Measurements from ENCODE around the gene RPS27. TPM values are rescaled to one million over a fixed set of nuclear protein-coding genes. Genes with fewer than 3 reads are reported as not detected.

RPS27 gene
- total RNA-seq, 1 donor from 2014 or later = 1,149 TPM

DNA sequence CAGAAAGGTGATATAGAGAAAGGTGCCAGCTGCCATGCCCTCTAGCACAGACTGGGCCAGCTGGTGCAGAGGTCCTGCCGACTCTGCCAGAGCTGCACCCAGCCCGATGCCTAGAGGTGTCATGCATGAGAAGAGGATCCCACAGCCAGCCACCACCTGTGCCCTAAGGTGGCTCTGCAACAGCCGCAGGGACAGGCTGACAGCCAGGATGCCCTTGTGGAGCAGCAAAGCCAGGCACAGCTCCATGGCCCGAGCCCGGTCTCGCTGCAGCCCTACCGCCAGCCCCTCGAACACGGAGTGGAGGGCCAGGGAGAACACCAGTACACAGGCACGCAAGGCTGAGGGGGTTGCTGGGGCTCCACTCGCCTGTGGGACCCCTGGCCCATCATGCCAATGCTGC lies 30.4 kb upstream of the RPS27 start:
- H3K27me3 Mint-ChIP-seq (ENCODE audit: low read depth, unreplicated experiment) = no peaks in the 10 kb centered on the region
- no peaks in the 10 kb centered on the region for H3K9me3 Mint-ChIP-seq (ENCODE audit: unreplicated experiment)
- no peak for FAIRE-seq
- peaks cover 9% of the 10 kb centered on the region for H3K36me3 Mint-ChIP-seq (ENCODE audit: low read depth, unreplicated experiment)
- H3K4me2 ChIP-seq (ENCODE audit: low read length) = no peak overlapping the region
- peaks cover 63% of the 10 kb centered on the region for H3K79me2 ChIP-seq (ENCODE audit: insufficient read depth, low read length)
- H3K9me3 ChIP-seq (ENCODE audit: insufficient read depth, low read depth, low read length) = no peaks in the 10 kb centered on the region
- DNase-seq (ENCODE audit: low read depth) = no peak
- TF ChIP-seq EZH2 (IDR thresholded peaks at IDR 0.05; ENCODE audit: insufficient read depth, low read length) = no peak
- TF ChIP-seq, protein P1, sequence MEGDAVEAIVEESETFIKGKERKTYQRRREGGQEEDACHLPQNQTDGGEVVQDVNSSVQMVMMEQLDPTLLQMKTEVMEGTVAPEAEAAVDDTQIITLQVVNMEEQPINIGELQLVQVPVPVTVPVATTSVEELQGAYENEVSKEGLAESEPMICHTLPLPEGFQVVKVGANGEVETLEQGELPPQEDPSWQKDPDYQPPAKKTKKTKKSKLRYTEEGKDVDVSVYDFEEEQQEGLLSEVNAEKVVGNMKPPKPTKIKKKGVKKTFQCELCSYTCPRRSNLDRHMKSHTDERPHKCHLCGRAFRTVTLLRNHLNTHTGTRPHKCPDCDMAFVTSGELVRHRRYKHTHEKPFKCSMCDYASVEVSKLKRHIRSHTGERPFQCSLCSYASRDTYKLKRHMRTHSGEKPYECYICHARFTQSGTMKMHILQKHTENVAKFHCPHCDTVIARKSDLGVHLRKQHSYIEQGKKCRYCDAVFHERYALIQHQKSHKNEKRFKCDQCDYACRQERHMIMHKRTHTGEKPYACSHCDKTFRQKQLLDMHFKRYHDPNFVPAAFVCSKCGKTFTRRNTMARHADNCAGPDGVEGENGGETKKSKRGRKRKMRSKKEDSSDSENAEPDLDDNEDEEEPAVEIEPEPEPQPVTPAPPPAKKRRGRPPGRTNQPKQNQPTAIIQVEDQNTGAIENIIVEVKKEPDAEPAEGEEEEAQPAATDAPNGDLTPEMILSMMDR (IDR thresholded peaks at IDR 0.05; ENCODE audit: insufficient read depth, low read depth, low read length) = no peak
- peaks cover 31% of the 10 kb centered on the region for H3K4me1 ChIP-seq (ENCODE audit: insufficient read depth, low read length)
- H3K4me1 Mint-ChIP-seq (ENCODE audit: low read depth, unreplicated experiment) = peaks cover 34% of the 10 kb centered on the region
- H3K36me3 ChIP-seq (ENCODE audit: insufficient read depth, low read length) = no peaks in the 10 kb centered on the region
- H3K9ac ChIP-seq (ENCODE audit: low read length) = no peak overlapping the region
- peaks cover 36% of the 10 kb centered on the region for H4K20me1 ChIP-seq (ENCODE audit: insufficient read depth, low read length)
- H3K27me3 ChIP-seq (ENCODE audit: insufficient read depth, low read length) = no peaks in the 10 kb centered on the region
- H3K4me3 Mint-ChIP-seq (ENCODE audit: unreplicated experiment) = no peak overlapping the region
- H3K27ac Mint-ChIP-seq (ENCODE audit: unreplicated experiment) = peak overlapping the region; percentile 58
- no peak overlapping the region for H2AFZ ChIP-seq (ENCODE audit: low read depth, low read length)
- no peak overlapping the region for H3K4me3 ChIP-seq (ENCODE audit: insufficient read depth, low read depth, low read length)
- H3K27ac ChIP-seq (ENCODE audit: low read depth, low read length) = no peak overlapping the region

DNA sequence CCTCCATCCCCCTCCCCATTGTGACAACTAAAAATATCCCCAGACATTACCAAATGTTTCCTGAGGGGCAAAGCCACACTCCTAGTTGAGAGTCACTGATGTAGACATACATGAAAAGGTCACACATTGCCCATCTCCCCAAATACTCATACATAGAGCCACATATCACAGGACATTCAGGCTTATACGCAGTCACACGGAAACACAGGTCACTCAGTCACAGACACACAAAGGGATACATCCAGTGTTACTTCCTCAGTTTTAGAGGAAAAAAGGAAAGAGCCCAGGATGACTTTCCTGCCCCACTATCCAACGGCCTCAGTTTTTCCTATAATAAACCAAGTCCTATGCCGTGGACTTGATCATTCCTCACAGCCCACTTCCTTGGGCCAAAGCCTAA lies 29.1 kb upstream of the RPS27 start:
- TF ChIP-seq, protein P1 (IDR thresholded peaks at IDR 0.05; ENCODE audit: insufficient read depth, low read depth, low read length) = no peak
- TF ChIP-seq EZH2 (IDR thresholded peaks at IDR 0.05; ENCODE audit: insufficient read depth, low read length) = no peak
- no peaks in the 10 kb centered on the region for H3K9me3 ChIP-seq (ENCODE audit: insufficient read depth, low read depth, low read length)
- H3K36me3 ChIP-seq (ENCODE audit: insufficient read depth, low read length) = no peaks in the 10 kb centered on the region
- Mint-ChIP-seq H3K9me3 (ENCODE audit: unreplicated experiment) (no peaks in the 10 kb centered on the region), H3K4me1 (ENCODE audit: low read depth, unreplicated experiment) (peaks cover 31% of the 10 kb centered on the region), H3K27me3 (ENCODE audit: low read depth, unreplicated experiment) (no peaks in the 10 kb centered on the region), H3K36me3 (ENCODE audit: low read depth, unreplicated experiment) (peaks cover 9% of the 10 kb centered on the region), H3K4me3 (ENCODE audit: unreplicated experiment) (peak overlapping the region; percentile 93), H3K27ac (ENCODE audit: unreplicated experiment) (no peak overlapping the region)
- peak overlapping the region; percentile 100 for H3K4me2 ChIP-seq (ENCODE audit: low read length)
- H3K4me1 ChIP-seq (ENCODE audit: insufficient read depth, low read length) = peaks cover 31% of the 10 kb centered on the region
- FAIRE-seq = no peak
- DNase-seq (ENCODE audit: low read depth) = no peak
- H3K27me3 ChIP-seq (ENCODE audit: insufficient read depth, low read length) = no peaks in the 10 kb centered on the region
- H4K20me1 ChIP-seq (ENCODE audit: insufficient read depth, low read length) = peaks cover 27% of the 10 kb centered on the region
- no peak overlapping the region for H3K27ac ChIP-seq (ENCODE audit: low read depth, low read length)
- peaks cover 56% of the 10 kb centered on the region for H3K79me2 ChIP-seq (ENCODE audit: insufficient read depth, low read length)
- H3K9ac ChIP-seq (ENCODE audit: low read length) = peak overlapping the region; percentile 95
- H2AFZ ChIP-seq (ENCODE audit: low read depth, low read length) = no peak overlapping the region
- peak overlapping the region; percentile 83 for H3K4me3 ChIP-seq (ENCODE audit: insufficient read depth, low read depth, low read length)

All from astrocyte (in vitro differentiated cells and primary cell).